PC-3 (cell line): Measurements from ENCODE around the gene PTTG2.

Source experiments
- EZH2 ChIP-seq: fragments of 300-600 bp; sonication (generic); IDR thresholded peaks from one replicate; pipeline ENCODE4 v1.6.1; 2017; ENCODE audit warnings: antibody characterized with exemption, mild to moderate bottlenecking, low read length; ENCODE audit not compliant: unreplicated experiment
- TF ChIP-seq, protein P1 (sequence below): fragments of 300-600 bp; sonication (generic); conservative IDR thresholded peaks from 2 replicates; pipeline ENCODE4 v1.5.1; 2017; ENCODE audit warnings: antibody characterized with exemption, low read depth, mild to moderate bottlenecking, low read length

DNA sequence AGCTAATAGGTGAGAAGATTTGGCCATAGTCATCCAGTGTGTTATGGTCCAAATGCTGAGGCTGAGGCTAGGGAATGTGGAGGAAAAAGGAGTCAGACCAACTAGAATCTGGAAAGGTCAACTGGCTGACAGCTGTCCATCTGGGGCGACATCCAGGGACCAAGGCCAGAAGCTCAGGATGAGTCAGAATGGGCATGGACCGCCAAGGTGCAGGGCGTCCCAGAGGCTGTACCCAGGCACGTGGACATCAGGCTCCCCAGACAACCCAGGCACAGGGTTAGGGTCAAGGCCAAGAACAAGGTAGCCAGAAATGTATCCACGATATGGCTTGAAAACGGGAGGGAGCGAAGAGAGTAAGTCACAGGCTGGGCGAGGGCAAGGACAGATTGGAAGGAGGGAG, 26.1 kb upstream of the PTTG2 start:
- TF ChIP-seq, protein P1, sequence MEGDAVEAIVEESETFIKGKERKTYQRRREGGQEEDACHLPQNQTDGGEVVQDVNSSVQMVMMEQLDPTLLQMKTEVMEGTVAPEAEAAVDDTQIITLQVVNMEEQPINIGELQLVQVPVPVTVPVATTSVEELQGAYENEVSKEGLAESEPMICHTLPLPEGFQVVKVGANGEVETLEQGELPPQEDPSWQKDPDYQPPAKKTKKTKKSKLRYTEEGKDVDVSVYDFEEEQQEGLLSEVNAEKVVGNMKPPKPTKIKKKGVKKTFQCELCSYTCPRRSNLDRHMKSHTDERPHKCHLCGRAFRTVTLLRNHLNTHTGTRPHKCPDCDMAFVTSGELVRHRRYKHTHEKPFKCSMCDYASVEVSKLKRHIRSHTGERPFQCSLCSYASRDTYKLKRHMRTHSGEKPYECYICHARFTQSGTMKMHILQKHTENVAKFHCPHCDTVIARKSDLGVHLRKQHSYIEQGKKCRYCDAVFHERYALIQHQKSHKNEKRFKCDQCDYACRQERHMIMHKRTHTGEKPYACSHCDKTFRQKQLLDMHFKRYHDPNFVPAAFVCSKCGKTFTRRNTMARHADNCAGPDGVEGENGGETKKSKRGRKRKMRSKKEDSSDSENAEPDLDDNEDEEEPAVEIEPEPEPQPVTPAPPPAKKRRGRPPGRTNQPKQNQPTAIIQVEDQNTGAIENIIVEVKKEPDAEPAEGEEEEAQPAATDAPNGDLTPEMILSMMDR = no peak
- no peak for TF ChIP-seq EZH2
